ENCODE data around the gene CEACAM7. TPM values are rescaled to one million over a fixed set of nuclear protein-coding genes. Genes with fewer than 3 reads are reported as not detected.
"Not testable (repeated sequence)": the region's sequence is repeated elsewhere in the genome, so short reads cannot be mapped to it uniquely, and the experiment has no call there.

Gene CEACAM7
- total RNA-seq, 1 donor from 2014 or later, result not detected

DNA sequence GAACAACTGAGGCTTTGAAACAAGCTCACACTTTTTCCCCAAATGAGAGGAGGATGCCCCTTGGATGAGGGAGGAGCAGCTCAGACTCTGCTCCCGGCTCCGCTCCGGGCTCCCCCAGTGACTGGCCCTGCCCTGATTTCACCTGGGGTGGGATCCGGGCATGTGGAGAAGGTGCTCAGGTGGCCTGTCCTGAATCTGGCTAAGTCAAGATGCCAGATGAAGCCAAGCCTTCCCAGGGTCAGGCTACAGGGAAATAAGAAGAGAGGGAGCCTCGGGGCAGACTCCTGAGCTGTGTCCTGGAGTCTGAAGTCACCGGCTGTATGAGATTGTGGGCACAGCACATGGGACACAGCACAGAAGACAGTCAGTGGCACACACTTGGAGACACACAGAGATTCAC is 30.7 kb upstream of the CEACAM7 start:
- H3K36me3 ChIP-seq (ENCODE audit: control insufficient read depth, insufficient read depth, low read length), result no peaks in the 10 kb centered on the region
- no peak for DNase-seq (ENCODE audit: low read depth)
- TF ChIP-seq, protein P1, sequence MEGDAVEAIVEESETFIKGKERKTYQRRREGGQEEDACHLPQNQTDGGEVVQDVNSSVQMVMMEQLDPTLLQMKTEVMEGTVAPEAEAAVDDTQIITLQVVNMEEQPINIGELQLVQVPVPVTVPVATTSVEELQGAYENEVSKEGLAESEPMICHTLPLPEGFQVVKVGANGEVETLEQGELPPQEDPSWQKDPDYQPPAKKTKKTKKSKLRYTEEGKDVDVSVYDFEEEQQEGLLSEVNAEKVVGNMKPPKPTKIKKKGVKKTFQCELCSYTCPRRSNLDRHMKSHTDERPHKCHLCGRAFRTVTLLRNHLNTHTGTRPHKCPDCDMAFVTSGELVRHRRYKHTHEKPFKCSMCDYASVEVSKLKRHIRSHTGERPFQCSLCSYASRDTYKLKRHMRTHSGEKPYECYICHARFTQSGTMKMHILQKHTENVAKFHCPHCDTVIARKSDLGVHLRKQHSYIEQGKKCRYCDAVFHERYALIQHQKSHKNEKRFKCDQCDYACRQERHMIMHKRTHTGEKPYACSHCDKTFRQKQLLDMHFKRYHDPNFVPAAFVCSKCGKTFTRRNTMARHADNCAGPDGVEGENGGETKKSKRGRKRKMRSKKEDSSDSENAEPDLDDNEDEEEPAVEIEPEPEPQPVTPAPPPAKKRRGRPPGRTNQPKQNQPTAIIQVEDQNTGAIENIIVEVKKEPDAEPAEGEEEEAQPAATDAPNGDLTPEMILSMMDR (IDR thresholded peaks at IDR 0.05; ENCODE audit: insufficient read depth, low read length, poor library complexity, severe bottlenecking), result no peak
- H3K27me3 ChIP-seq (ENCODE audit: control insufficient read depth, insufficient read depth, low read length), result no peaks in the 10 kb centered on the region
- H3K4me3 ChIP-seq (ENCODE audit: low read depth, low read length), result no peak overlapping the region

DNA sequence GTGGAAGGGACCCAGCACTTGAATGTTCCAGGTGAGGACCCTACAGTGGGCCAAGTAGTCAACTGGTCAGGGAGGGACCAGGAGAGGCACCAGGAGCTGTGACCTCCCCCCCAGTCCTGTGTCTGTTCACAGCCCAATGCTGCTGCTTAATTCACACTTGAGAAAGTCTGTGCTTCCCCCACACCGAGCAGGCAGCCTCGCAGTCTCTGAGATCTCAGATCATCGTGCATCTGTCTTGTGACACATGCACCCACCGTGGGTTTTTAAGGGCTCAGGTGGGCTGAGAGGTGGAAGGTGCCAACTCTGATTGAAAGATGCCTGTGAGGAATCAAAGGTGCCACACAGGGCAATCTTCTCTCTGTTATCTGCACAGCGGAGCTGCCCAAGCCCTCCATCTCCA is 26.5 kb upstream of the CEACAM7 start:
- no peak for DNase-seq (ENCODE audit: low read depth)
- TF ChIP-seq, protein P1 (IDR thresholded peaks at IDR 0.05; ENCODE audit: insufficient read depth, low read length, poor library complexity, severe bottlenecking), result no peak
- Histone ChIP-seq H3K4me3 (ENCODE audit: low read depth, low read length) (no peak overlapping the region), H3K27me3 (ENCODE audit: control insufficient read depth, insufficient read depth, low read length) (no peaks in the 10 kb centered on the region), H3K36me3 (ENCODE audit: control insufficient read depth, insufficient read depth, low read length) (no peaks in the 10 kb centered on the region)

DNA sequence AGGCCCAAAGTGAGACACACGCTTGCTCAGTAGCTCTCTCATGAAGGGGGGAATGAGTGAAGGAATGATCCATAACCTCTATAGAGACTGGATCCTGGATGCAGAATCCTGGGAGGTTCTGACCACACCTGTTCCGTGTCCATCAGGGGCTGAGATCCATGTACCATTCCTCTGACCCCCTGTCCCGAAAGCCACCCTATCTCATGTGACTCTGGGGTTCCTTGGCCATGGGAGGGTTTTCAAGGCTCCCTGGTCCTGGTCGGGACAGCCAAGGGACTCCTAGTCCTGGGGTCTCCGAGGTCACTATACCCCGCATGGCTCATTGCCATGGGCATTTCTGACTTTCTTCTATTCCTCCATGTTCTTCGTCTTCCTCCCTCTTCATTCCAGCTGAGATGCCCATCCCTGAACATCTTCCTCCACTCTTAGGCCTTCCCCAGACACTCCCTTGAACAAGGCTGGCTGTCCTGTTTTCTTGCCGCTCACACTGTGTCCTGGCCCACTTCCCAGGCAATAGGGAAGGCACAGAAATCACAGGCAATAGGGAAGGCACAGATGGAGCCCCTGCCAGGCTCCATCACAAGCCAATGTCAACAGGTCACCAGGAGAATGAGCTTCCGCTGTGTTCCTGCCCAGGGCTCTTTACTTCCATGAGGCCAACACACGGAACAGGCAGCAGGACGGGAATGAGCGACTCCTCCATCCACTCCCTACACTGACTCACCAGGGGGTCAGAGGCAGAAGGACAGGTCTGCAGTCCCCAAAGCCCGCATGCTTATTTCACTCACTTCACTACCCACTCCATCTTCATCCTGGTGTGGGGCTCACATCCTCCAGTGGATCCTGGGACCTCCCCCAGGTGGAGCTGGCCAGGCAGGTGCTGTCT is 23.5 kb upstream of the CEACAM7 start:
- H3K27me3 ChIP-seq (ENCODE audit: control insufficient read depth, insufficient read depth, low read length), result no peaks in the 10 kb centered on the region
- no peak overlapping the region for H3K4me3 ChIP-seq (ENCODE audit: low read depth, low read length)
- no peaks in the 10 kb centered on the region for H3K36me3 ChIP-seq (ENCODE audit: control insufficient read depth, insufficient read depth, low read length)
- TF ChIP-seq, protein P1 (IDR thresholded peaks at IDR 0.05; ENCODE audit: insufficient read depth, low read length, poor library complexity, severe bottlenecking), result no peak
- no peak for DNase-seq (ENCODE audit: low read depth)

DNA sequence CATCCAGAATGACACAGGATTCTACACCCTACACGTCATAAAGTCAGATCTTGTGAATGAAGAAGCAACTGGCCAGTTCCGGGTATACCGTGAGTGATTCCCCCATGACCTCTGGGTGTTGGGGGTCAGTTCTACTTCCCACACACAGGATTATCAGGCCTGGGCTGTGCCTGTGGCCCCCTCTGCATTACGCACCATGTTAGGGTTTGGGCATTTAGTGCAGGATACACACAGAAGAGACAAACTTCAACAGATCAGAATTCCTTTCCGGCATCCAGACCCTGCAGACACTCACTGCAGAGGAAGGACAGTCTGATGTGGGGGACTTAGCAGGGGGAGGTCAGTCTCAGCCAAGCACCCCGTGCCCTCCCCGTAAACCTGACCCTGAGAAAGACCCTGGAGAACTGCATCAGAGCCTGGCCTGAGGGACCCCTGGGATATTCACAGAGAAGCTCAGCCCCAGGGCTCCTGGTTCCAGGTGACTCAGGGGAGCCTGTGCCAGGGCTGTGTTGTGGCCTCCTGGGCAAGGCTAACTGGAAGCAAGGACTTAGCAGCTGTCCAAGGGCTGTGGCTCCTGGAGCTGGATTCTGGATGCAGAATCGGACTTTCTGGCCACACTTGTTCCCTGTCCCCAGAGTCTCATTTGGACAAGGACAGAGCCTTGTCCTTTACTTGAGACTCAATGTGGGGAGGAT is 22.0 kb upstream of the CEACAM7 start:
- no peaks in the 10 kb centered on the region for H3K36me3 ChIP-seq (ENCODE audit: control insufficient read depth, insufficient read depth, low read length)
- DNase-seq (ENCODE audit: low read depth), result no peak
- H3K27me3 ChIP-seq (ENCODE audit: control insufficient read depth, insufficient read depth, low read length), result peaks cover 3% of the 10 kb centered on the region
- TF ChIP-seq, protein P1 (IDR thresholded peaks at IDR 0.05; ENCODE audit: insufficient read depth, low read length, poor library complexity, severe bottlenecking), result no peak
- H3K4me3 ChIP-seq (ENCODE audit: low read depth, low read length), result no peak overlapping the region

DNA sequence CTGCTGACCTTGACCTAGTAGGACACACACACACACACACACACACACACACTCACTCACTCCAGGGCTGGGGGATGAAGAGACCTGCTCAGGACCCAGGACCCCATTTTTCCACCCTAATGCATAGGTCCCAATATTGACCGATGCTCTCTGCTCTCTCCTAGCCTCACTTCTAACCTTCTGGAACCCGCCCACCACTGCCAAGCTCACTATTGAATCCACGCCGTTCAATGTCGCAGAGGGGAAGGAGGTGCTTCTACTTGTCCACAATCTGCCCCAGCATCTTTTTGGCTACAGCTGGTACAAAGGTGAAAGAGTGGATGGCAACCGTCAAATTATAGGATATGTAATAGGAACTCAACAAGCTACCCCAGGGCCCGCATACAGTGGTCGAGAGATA is 21.4 kb upstream of the CEACAM7 start:
- DNase-seq (ENCODE audit: low read depth); H3K36me3 ChIP-seq (ENCODE audit: control insufficient read depth, insufficient read depth, low read length); H3K4me3 ChIP-seq (ENCODE audit: low read depth, low read length); H3K27me3 ChIP-seq (ENCODE audit: control insufficient read depth, insufficient read depth, low read length): not testable (repeated sequence)

DNA sequence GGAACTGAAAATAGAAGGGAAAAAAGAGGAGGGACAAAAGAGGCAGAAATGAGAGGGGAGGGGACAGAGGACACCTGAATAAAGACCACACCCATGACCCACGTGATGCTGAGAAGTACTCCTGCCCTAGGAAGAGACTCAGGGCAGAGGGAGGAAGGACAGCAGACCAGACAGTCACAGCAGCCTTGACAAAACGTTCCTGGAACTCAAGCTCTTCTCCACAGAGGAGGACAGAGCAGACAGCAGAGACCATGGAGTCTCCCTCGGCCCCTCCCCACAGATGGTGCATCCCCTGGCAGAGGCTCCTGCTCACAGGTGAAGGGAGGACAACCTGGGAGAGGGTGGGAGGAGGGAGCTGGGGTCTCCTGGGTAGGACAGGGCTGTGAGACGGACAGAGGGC is 20.4 kb upstream of the CEACAM7 start, which contains the start of gene CEACAM5:
Gene CEACAM5 (plus strand): TSS at position 146 of the 400 bp plus-strand sequence. CDS start 106 bp downstream, at position 252.
- Histone ChIP-seq H3K4me3 (ENCODE audit: low read depth, low read length) (no peak within 1 kb of the TSS), H3K27me3 (ENCODE audit: control insufficient read depth, insufficient read depth, low read length) (peaks cover 3% of the 10 kb centered on the region), H3K36me3 (ENCODE audit: control insufficient read depth, insufficient read depth, low read length) (no peaks in the 10 kb centered on the region)
- TF ChIP-seq, protein P1 (IDR thresholded peaks at IDR 0.05; ENCODE audit: insufficient read depth, low read length, poor library complexity, severe bottlenecking), result no peak
- DNase-seq (ENCODE audit: low read depth), result no peak
